Activated CD4-positive, alpha-beta memory T cell treated with anti-CD3 and anti-CD28 coated beads, Interleukin-2, amount 10 ng/mL, durations not matched to agents 7 days and 5 days (primary cell): ENCODE measurements around the gene PDP2. TPM values are rescaled to one million over a fixed set of nuclear protein-coding genes. Genes with fewer than 3 reads are reported as not detected.
A peak's percentile ranks its signal among the peaks of the same experiment; 100 is the strongest.

ENCODE experiments used
- CTCF ChIA-PET: fragments of 350-600 bp; sonication (Branson Sonifier 250); formaldehyde crosslinking; loops from one replicate; lab custom pipeline; 2021; ENCODE audit warnings: antibody characterized with exemption, inconsistent platforms; lab: Charles Lee
- POLR2A ChIA-PET: fragments of 350-600 bp; sonication (Branson Sonifier 250); formaldehyde crosslinking; loops from one replicate; lab custom pipeline; 2021; ENCODE audit warnings: antibody characterized with exemption; lab: Charles Lee
- DNase-seq: peaks from one replicate; pipeline ENCODE4 v3.0.0-alpha.2; 2020
- H3K27ac Mint-ChIP-seq: one replicate; pipeline ENCODE4 v1.8.0; 2021; ENCODE audit warnings: mild to moderate bottlenecking, mixed read lengths
- H3K27me3 Mint-ChIP-seq: one replicate; pipeline ENCODE4 v1.8.0; 2021; ENCODE audit warnings: mixed read lengths
- H3K36me3 Mint-ChIP-seq: one replicate; pipeline ENCODE4 v1.8.0; 2021; ENCODE audit warnings: low read depth, mixed read lengths
- H3K4me1 Mint-ChIP-seq: one replicate; pipeline ENCODE4 v1.8.0; 2021; ENCODE audit warnings: mixed read lengths
- H3K4me3 Mint-ChIP-seq: one replicate; pipeline ENCODE4 v1.8.0; 2021; ENCODE audit warnings: mild to moderate bottlenecking, mixed read lengths
- H3K9me3 Mint-ChIP-seq: one replicate; pipeline ENCODE4 v1.8.0; 2021; ENCODE audit warnings: mixed read lengths
- total RNA-seq, 2 experiments: library from RNA; stranded (reverse); gene quantifications; one replicate each; pipeline ENCODE4 v1.2.3, GENCODE V29; 2021

The PDP2 gene
- total RNA-seq, 2 experiments from 2014 or later: 30.7 to 33.9 TPM

GRCh38 chr16:66874079-66874775, 6.1 kb upstream of the PDP2 start:
- Mint-ChIP-seq H3K4me1 (peaks cover 58% of the 10 kb centered on the region), H3K9me3 (peaks cover 3% of the 10 kb centered on the region), H3K36me3 (peaks cover 7% of the 10 kb centered on the region), H3K27ac (peak overlapping the region; percentile 97), H3K27me3 (no peaks in the 10 kb centered on the region), H3K4me3 (peak overlapping the region; percentile 37)
- ChIA-PET POLR2A (interaction anchor here (1.2 to 4.0 kb wide), 7 partner anchors 14 to 311 kb away, joined by 3 to 37 read pairs (median 4); partner anchors contain the start of genes CIAO2B, CMTM3 and NAE1), CTCF (interaction anchor here (0.7 to 2.3 kb wide), 8 partner anchors 12 to 687 kb away, joined by 3 to 27 read pairs (median 4); partner anchors contain the start of gene NAE1)
- peak; percentile 40 for DNase-seq

GRCh38 chr16:66878067-66878466, 2.2 kb upstream of the PDP2 start:
- ChIA-PET CTCF (interaction anchor here (0.7 to 1.5 kb wide), 2 partner anchors 10 to 47 kb away, joined by 3 to 6 read pairs; partner anchors contain the start of gene NAE1), POLR2A (no interaction called here)
- Mint-ChIP-seq H3K4me3 (no peak overlapping the region), H3K27ac (peak overlapping the region; percentile 64), H3K9me3 (peaks cover 3% of the 10 kb centered on the region), H3K36me3 (peaks cover 9% of the 10 kb centered on the region), H3K27me3 (no peaks in the 10 kb centered on the region), H3K4me1 (peaks cover 65% of the 10 kb centered on the region)
- peak; percentile 57 for DNase-seq

- peak overlapping the region; percentile 98 for H3K4me3 Mint-ChIP-seq
- POLR2A ChIA-PET: interaction anchor here (0.8 to 1.9 kb wide), 13 partner anchors 9 to 282 kb away, joined by 3 to 10 read pairs (median 4); partner anchors contain the start of genes CIAO2B, DYNC1LI2 and NAE1
- CTCF ChIA-PET: interaction anchor here (1.2 to 4.3 kb wide), 11 partner anchors 8 to 230 kb away, joined by 3 to 35 read pairs (median 8); partner anchors contain the start of genes DYNC1LI2 and NAE1
- peak overlapping the region; percentile 16 for H3K27ac Mint-ChIP-seq
- H3K9me3 Mint-ChIP-seq: peaks cover 3% of the 10 kb centered on the region
- H3K27me3 Mint-ChIP-seq: no peaks in the 10 kb centered on the region
- no peak for DNase-seq
- H3K4me1 Mint-ChIP-seq: peaks cover 54% of the 10 kb centered on the region
- peaks cover 26% of the 10 kb centered on the region for H3K36me3 Mint-ChIP-seq
Observed at GRCh38 chr16:66881014-66881417, 701 bp downstream of the PDP2 start.

- DNase-seq: no peak
- no peaks in the 10 kb centered on the region for H3K27me3 Mint-ChIP-seq
- H3K9me3 Mint-ChIP-seq: no peaks in the 10 kb centered on the region
- H3K4me1 Mint-ChIP-seq: peaks cover 52% of the 10 kb centered on the region
- peaks cover 24% of the 10 kb centered on the region for H3K36me3 Mint-ChIP-seq
- H3K27ac Mint-ChIP-seq: no peak overlapping the region
- CTCF ChIA-PET: interaction anchor here (1.3 to 4.3 kb wide), 12 partner anchors 9 to 231 kb away, joined by 3 to 35 read pairs (median 8); partner anchors contain the start of gene NAE1
- POLR2A ChIA-PET: interaction anchor here (1.1 to 1.8 kb wide), 5 partner anchors 8 to 131 kb away, joined by 3 to 6 read pairs (median 4); partner anchors contain the start of gene DYNC1LI2
- peak overlapping the region; percentile 98 for H3K4me3 Mint-ChIP-seq
Observed at GRCh38 chr16:66881560-66881959, 1.2 kb downstream of the PDP2 start.

GRCh38 chr16:66881964-66882508, 1.7 kb downstream of the PDP2 start:
- H3K36me3 Mint-ChIP-seq: peaks cover 26% of the 10 kb centered on the region
- peak overlapping the region; percentile 98 for H3K4me3 Mint-ChIP-seq
- DNase-seq: no peak
- ChIA-PET CTCF (interaction anchor here (1.3 to 4.3 kb wide), 9 partner anchors 9 to 65 kb away, joined by 3 to 35 read pairs (median 8); partner anchors contain the start of gene NAE1), POLR2A (interaction anchor here (0.9 to 1.8 kb wide), 5 partner anchors 8 to 51 kb away, joined by 3 to 6 read pairs (median 4); partner anchors contain the start of gene NAE1)
- H3K4me1 Mint-ChIP-seq: peaks cover 55% of the 10 kb centered on the region
- H3K27me3 Mint-ChIP-seq: no peaks in the 10 kb centered on the region
- no peaks in the 10 kb centered on the region for H3K9me3 Mint-ChIP-seq
- H3K27ac Mint-ChIP-seq: no peak overlapping the region

- POLR2A ChIA-PET: interaction anchor here (0.9 kb wide), 1 partner anchor 52 kb away, joined by 4 read pairs; the partner anchor contains the start of gene NAE1
- no peaks in the 10 kb centered on the region for H3K27me3 Mint-ChIP-seq
- H3K4me3 Mint-ChIP-seq: no peak overlapping the region
- H3K9me3 Mint-ChIP-seq: no peaks in the 10 kb centered on the region
- no peak overlapping the region for H3K27ac Mint-ChIP-seq
- DNase-seq: no peak
- CTCF ChIA-PET: interaction anchor here (1.3 to 4.3 kb wide), 7 partner anchors 10 to 52 kb away, joined by 3 to 35 read pairs (median 13); partner anchors contain the start of gene NAE1
- H3K4me1 Mint-ChIP-seq: peaks cover 60% of the 10 kb centered on the region
- H3K36me3 Mint-ChIP-seq: peaks cover 26% of the 10 kb centered on the region
Observed at GRCh38 chr16:66882702-66883101, 2.4 kb downstream of the PDP2 start.

GRCh38 chr16:66885491-66885890, 5.2 kb downstream of the PDP2 start:
- CTCF ChIA-PET: interaction anchor here (1.3 to 1.7 kb wide), 2 partner anchors 10 to 17 kb away, joined by 4 to 7 read pairs; no protein-coding TSS in a partner anchor
- Mint-ChIP-seq H3K27me3 (no peaks in the 10 kb centered on the region), H3K9me3 (no peaks in the 10 kb centered on the region), H3K4me1 (peaks cover 43% of the 10 kb centered on the region), H3K4me3 (no peak overlapping the region), H3K36me3 (peaks cover 35% of the 10 kb centered on the region), H3K27ac (no peak overlapping the region)
- POLR2A ChIA-PET: interaction anchor here (1.1 kb wide), 1 partner anchor 543 kb away, joined by 3 read pairs; no protein-coding TSS in a partner anchor
- no peak for DNase-seq

- Mint-ChIP-seq H3K27me3 (no peaks in the 10 kb centered on the region), H3K4me1 (peaks cover 43% of the 10 kb centered on the region), H3K4me3 (no peak overlapping the region), H3K36me3 (peaks cover 38% of the 10 kb centered on the region), H3K9me3 (no peaks in the 10 kb centered on the region), H3K27ac (no peak overlapping the region)
- no peak for DNase-seq
- POLR2A ChIA-PET: interaction anchor here (1.1 kb wide), 1 partner anchor 542 kb away, joined by 3 read pairs; no protein-coding TSS in a partner anchor
- CTCF ChIA-PET: interaction anchor here (1.3 to 1.7 kb wide), 3 partner anchors 9 to 19 kb away, joined by 4 to 7 read pairs (median 6); no protein-coding TSS in a partner anchor
Observed at GRCh38 chr16:66886321-66886720, 6.0 kb downstream of the PDP2 start.

- Mint-ChIP-seq H3K4me3 (no peak overlapping the region), H3K9me3 (no peaks in the 10 kb centered on the region), H3K36me3 (peaks cover 40% of the 10 kb centered on the region), H3K27ac (no peak overlapping the region), H3K27me3 (no peaks in the 10 kb centered on the region), H3K4me1 (peaks cover 37% of the 10 kb centered on the region)
- no peak for DNase-seq
- CTCF ChIA-PET: interaction anchor here (1.3 kb wide), 1 partner anchor 19 kb away, joined by 6 read pairs; no protein-coding TSS in a partner anchor
- POLR2A ChIA-PET: no interaction called here
Observed at GRCh38 chr16:66886914-66887313, 6.6 kb downstream of the PDP2 start.

GRCh38 chr16:66888647-66889615, 8.6 kb downstream of the PDP2 start:
- Mint-ChIP-seq H3K9me3 (no peaks in the 10 kb centered on the region), H3K27ac (no peak overlapping the region), H3K27me3 (no peaks in the 10 kb centered on the region), H3K4me3 (no peak overlapping the region), H3K36me3 (peaks cover 40% of the 10 kb centered on the region), H3K4me1 (peaks cover 41% of the 10 kb centered on the region)
- CTCF ChIA-PET: interaction anchor here (0.6 to 1.7 kb wide), 2 partner anchors 40 to 145 kb away, joined by 4 to 5 read pairs; no protein-coding TSS in a partner anchor
- POLR2A ChIA-PET: interaction anchor here (0.7 to 2.0 kb wide), 3 partner anchors 8 to 16 kb away, joined by 3 to 6 read pairs (median 4); no protein-coding TSS in a partner anchor
- no peak for DNase-seq

GRCh38 chr16:66889622-66890021, 9.3 kb downstream of the PDP2 start:
- POLR2A ChIA-PET: interaction anchor here (0.7 to 2.0 kb wide), 2 partner anchors 9 to 17 kb away, joined by 3 to 6 read pairs; no protein-coding TSS in a partner anchor
- H3K9me3 Mint-ChIP-seq: no peaks in the 10 kb centered on the region
- H3K4me1 Mint-ChIP-seq: peaks cover 45% of the 10 kb centered on the region
- DNase-seq: no peak
- H3K4me3 Mint-ChIP-seq: no peak overlapping the region
- H3K36me3 Mint-ChIP-seq: peaks cover 34% of the 10 kb centered on the region
- CTCF ChIA-PET: interaction anchor here (1.7 to 2.0 kb wide), 3 partner anchors 21 to 59 kb away, joined by 4 to 10 read pairs (median 8); partner anchors contain the start of gene NAE1
- H3K27me3 Mint-ChIP-seq: no peaks in the 10 kb centered on the region
- H3K27ac Mint-ChIP-seq: no peak overlapping the region
